Lung microvascular endothelial cell (primary cell): Measurements from ENCODE around the gene PLA2G6. TPM values are rescaled to one million over a fixed set of nuclear protein-coding genes. Genes with fewer than 3 reads are reported as not detected.
"Not testable (repeated sequence)": the region's sequence is repeated elsewhere in the genome, so short reads cannot be mapped to it uniquely, and the experiment has no call there.

Experiments
- DNase-seq, 2 donors: peaks; one replicate each; pipeline versions ENCODE4 v3.0.0 to v3.0.0-alpha.2; 2010; ENCODE audit warnings: low read depth in 2 of 2
- total RNA-seq: library from RNA; depleted of rRNA; stranded (reverse); fragments of >200 nt; gene quantifications from 2 replicates; pipeline ENCODE4 v1.2.1, GENCODE V29; 2014

Gene PLA2G6
- total RNA-seq, 1 donor from 2014 or later, result 4.8 TPM

- no peak for DNase-seq
Measured at GRCh38 chr22:38085501-38085900, 96.1 kb downstream of the PLA2G6 start.

- DNase-seq, result no peak
Measured at GRCh38 chr22:38085056-38085455, 96.6 kb downstream of the PLA2G6 start.

DNA sequence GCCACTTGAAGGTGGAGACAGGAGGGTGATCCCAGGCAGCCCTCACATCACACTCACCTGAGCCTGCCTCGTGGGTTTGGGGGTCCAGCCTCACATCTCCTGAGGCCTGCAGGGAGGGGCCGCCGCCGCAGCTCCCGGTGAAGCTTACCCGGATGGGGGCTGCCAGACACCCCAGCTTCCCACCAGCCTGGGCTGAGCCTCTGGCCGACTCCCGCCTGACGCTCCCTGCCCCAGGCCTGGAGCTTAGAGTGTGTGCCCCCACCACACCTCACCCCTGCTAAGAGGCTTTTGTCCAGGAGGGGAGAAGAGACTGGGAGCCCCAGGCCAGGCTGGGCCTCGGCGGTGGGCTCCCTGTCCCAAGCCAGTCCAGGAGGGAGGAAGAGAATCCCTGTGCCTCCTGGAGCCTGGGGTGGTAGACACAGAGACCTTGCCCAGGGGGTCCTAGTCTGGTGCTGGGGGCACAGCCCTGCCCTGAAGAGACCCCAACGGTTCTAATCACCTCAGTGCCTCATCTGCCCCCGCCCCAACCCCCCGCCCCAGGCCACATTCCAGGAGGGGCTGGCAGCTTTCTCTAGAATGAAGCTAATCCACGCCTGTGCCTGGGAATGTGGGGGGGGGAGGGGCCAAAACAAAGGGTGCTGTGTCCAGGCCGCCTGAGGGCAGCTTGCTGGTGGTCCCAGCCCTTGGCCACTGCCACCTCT, 97.5 kb downstream of the PLA2G6 start, which contains the start of gene SLC16A8:
TSS of gene SLC16A8 (minus strand) at position 254 of the 701 bp plus-strand sequence. CDS start 1,311 bp downstream, outside the sequence.
- no peak for DNase-seq

DNA sequence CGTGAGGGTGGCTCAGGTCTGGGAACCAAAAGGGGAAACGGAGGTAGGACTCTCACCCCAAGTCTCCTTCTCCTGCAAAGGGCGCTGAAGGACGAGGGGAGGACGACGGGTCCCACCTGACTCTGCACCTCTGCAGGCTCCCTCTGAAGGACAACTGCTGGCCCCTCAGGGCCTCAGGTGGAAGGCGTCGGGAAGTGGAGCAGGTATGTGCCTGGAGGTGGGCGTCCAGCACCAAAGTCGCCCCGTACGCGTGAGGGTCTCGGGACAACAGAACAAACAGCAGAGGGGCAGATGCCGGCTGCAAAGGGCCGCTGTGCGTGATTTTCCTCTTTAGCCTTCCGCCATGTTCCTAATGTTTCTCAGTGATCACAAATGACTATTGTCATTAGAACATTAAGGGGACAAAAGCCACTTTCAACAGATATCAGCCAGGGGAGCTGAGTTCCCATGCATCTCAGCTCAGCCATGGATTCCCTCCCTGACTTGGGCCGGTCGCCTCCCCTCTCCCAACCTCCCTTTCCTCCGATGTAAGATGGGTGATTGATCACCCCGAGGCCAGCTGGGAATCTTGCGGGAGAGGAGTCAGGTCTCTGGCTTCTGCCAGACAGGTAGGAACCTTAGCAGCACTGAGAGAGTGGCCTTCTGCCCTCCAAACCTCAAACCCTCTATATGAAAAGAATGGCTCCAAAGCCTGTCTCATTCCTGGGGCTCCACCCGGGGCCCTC, 98.5 kb downstream of the PLA2G6 start:
- no peak for DNase-seq

GRCh38 chr22:38081941-38082828, 99.4 kb downstream of the PLA2G6 start:
- DNase-seq, result no peak

DNA sequence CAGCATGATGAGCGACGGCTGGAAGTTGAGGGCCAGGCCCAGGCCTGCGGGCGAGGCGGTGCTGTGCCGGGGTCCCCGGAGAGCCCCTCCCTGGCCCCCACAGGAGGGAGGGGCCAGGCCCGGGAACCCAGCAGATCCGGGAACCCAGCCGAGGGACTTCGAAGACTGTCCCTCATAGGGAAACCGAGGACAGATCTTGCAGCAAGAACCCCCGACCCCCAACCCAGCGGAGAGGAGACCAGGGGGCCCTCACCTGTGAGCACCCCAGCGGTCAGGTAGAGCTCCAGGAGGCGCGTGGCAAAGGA, 100.0 kb downstream of the PLA2G6 start:
- DNase-seq, result no peak

GRCh38 chr22:38080850-38081635, 100.6 kb downstream of the PLA2G6 start:
- DNase-seq, result peak; percentile 47 to 66

DNA sequence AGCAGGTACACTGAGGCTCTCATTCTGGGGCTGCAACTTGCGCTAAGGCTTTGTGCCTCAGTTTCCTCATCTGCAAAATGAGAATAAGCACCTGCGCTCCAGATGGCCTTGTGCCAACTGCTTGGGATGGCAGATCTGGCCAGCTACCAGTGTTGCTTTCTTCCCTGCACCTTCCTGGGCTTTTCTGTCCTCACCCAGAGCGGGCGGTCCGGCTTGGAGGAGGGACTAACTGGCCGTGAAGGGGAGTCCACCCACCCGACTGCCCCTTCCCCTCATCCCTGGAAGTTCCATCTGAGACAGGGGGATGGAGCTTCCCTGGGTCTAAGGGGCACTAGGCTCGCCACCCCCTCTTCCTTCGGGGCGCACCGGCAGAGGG, 101.2 kb downstream of the PLA2G6 start:
- no peak for DNase-seq

GRCh38 chr22:38079804-38080203, 101.8 kb downstream of the PLA2G6 start:
- DNase-seq, result no peak

GRCh38 chr22:38079208-38079607, 102.4 kb downstream of the PLA2G6 start:
- not testable (repeated sequence) for DNase-seq

GRCh38 chr22:38078046-38078840, 103.4 kb downstream of the PLA2G6 start:
- DNase-seq, result no peak

DNA sequence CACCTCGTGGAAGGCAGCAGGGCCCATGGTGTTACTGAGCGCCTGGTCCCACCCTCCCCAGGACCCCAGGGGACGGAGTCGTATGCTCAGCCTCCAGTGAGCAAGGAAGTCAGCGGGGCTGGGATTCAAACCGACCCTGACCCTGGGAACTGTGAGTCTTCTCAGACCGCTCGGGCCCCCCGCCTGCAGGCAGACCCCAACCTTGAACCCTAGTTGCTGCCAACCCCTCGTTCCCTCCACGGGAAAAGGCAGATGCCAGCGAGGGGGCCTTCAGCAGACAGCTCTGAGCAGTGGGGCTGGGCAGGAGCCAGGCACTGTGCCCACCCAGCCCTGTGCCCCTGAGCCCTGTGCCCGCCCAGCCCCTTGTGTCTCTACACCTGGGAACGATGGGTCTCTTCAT, 104.0 kb downstream of the PLA2G6 start:
- DNase-seq, result no peak

DNA sequence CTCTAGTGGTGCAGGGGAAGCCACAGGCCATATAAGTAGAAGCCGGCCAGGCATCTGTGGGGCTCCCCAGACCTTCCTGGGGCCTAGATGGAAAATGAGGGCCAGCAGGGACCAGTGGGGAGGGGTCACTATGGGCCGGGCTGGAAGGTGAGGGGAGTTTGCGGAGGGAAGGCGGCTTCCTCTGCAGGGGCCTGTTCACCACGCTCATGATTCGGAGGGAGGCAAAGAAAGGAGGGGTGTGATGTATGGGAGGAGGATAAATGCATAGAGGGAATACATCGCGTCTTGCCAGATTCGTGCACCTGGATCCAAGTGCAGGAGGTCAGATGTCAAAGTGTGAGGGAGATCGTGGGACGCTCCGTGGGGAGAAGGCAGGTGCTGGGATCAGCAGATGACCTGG, 104.5 kb downstream of the PLA2G6 start:
- DNase-seq, result no peak

DNA sequence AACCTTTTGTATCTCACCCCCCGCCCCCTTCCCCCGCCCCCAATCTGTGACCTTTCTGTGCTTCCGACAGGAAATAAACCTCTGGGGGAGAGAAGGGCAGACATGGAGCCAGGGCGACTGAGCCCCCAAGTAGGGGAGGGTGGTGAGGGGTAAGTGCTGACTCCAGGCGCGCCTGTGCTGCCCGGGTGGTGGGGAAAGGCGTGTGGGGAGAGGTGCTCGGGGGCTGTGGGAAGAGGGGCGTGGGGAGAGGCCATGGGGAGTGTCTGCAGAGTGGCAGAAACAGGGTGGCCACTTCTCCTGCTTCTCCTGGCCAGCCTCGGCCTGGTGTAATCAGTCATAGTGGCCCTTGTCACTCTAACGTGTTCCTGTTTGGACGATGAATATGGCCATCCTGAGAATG, 105.7 kb downstream of the PLA2G6 start:
- DNase-seq, result no peak

DNA sequence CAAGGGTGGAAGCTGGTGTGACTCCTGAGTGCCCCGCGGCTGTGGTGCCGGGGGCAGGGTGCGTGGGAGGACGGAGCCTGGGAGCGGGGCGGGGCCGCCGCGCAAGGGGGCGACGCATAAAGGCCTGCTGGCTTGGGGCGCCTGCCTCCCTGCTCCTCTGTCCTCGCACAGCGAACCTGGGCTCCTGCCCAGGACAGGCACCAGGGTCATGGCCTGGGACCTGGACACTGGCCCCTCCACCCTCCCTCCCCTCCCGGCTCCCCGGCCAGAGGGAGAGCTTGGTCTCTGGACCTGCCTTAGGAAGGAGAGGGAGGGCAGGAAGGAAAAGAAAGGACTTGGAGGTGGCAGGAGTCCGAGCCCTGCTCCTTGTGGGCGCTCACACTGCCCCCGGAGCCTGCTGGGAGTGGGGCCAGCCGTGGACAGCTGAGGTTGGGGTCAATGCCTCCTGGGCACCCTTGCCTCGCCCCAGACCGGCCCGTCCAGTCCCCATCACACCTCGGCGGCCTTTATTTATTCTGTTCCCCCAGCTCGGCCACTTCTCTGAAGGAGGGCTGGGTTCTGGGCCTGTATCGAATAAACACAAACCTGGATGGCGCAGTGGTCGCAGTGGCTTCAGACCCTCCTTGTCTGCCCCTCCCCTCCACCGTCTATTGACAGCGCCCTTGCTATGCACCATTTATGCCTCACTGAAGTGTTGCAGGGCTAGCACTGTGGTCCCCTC, 106.4 kb downstream of the PLA2G6 start:
- DNase-seq, result no peak

DNA sequence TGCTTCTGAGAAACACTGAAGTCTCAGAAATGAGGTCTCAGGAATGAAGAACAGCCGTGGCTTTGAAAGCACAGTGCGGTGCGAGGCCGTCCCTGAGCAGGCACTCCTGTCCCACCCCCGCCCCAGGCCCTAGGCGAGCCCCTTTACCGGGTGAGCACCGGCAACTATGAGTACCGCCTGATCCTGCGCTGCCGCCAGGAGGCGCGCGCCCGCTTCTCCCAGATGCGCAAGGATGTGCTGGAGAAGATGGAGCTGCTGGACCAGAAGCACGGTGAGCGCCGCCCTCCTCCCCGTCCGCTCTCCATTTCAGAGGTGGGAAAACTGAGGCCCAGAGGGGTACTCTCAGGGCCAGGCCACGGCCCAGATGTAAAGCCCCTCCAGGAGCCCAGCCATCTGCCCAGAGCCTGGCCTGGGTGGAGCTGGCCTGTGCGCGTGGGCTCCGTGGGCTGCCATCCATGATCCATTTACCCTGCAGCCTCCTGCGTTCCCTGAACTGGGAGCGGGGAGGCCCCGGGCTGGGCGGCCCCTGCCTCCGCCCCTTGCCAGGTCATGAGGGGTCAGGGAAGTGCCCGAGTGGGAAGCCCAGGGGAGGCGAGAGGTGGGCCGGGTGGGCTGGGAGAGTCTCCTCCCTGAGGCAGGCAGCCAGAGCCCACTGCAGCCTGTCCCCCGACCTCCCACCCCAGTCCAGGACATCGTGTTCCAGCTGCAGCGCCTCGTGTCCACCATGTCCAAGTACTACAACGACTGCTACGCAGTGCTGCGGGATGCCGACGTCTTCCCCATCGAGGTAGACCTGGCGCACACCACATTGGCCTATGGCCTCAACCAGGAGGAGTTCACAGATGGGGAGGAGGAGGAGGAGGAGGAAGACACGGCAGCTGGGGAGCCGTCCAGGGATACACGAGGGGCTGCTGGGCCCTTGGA, 107.2 kb downstream of the PLA2G6 start:
- peak in 1 of 2 donors; percentile 63 for DNase-seq

DNA sequence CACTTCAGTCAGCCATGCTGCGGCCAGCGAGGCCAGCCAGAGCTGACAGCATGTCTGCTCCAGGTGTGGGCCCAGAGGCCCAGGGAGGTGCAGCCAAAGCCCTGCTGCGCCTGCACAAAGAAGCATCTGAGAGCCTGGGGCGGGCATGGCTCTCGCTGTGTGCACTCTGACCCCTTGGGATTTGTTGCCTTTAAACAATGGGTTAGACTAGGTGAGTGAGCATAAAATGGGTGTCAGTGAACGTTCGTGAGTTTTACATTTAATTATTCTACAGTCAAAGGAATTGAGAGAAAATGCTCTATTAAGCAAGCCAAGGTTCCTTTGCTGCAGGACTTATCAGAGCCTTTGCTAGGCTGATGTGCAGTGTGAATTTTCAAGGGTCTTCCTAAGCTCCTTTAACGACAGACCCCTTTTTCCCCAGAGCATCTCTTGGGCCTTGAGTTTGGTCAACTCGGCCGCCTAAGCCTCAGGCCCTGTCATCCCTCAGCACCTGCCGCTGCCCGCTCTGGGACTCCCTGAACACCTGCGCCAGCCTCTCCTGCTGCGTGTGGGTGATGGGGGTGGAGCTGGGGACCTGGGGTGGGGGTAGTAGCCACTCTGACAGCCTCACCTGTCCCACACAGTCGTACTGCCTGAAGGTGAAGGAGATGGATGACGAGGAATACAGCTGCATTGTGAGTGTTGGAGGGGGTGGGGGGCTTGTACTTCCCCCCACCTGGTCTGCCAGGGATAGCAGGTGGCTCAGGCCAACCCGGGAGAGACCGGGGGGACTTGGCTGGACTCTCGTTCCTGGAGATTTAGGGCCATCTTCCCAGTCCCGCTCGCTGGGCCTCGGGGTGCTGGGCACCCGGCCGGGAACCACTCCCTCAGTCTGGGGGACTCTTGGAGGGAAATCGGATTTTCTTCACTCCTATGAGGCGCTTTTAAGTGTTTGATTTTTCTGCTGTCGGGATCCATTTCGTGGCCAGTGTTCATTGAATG, 108.2 kb downstream of the PLA2G6 start:
- no peak for DNase-seq
